DMS114 treated with DMSO at 0.1 percent for 48 hours (cell line): ENCODE data around the gene TSPO2.

Experiments
- DNase-seq: peaks from one replicate; lab custom pipeline; 2025; ENCODE audit not compliant: unreplicated experiment; lab: John Stamatoyannopoulos, UW

TSPO2 gene

GRCh38 chr6:41027241-41027640 lies 15.0 kb upstream of the TSPO2 start:
- DNase-seq, result no peak

GRCh38 chr6:41027799-41028560 lies 14.3 kb upstream of the TSPO2 start:
- DNase-seq, result peak; percentile 76

- no peak for DNase-seq
These were observed 13.5 kb upstream of the TSPO2 start for GRCh38 chr6:41028561-41029412.

GRCh38 chr6:41032830-41033229 lies 9.4 kb upstream of the TSPO2 start:
- no peak for DNase-seq

- no peak for DNase-seq
These were observed 8.5 kb upstream of the TSPO2 start for GRCh38 chr6:41033776-41034175.

GRCh38 chr6:41036186-41036585 lies 6.1 kb upstream of the TSPO2 start:
- DNase-seq, result no peak

GRCh38 chr6:41036601-41037000 lies 5.7 kb upstream of the TSPO2 start:
- no peak for DNase-seq

- DNase-seq, result no peak
These were observed 5.0 kb upstream of the TSPO2 start for GRCh38 chr6:41037107-41037900.

- no peak for DNase-seq
These were observed 4.1 kb upstream of the TSPO2 start for GRCh38 chr6:41038205-41038604.

- no peak for DNase-seq
These were observed 2.9 kb upstream of the TSPO2 start, which contains the start of gene UNC5CL for GRCh38 chr6:41039060-41039998. UNC5CL (minus strand) TSS chr6:41039221; CDS start chr6:41035074, 4,147 bp downstream.

- DNase-seq, result no peak
These were observed 1.9 kb upstream of the TSPO2 start for GRCh38 chr6:41040101-41040939.

GRCh38 chr6:41040940-41041536 lies 1.2 kb upstream of the TSPO2 start:
- DNase-seq, result no peak

GRCh38 chr6:41043151-41043550 lies 884 bp downstream of the TSPO2 start:
- DNase-seq, result no peak

GRCh38 chr6:41045664-41046063 lies 3.4 kb downstream of the TSPO2 start:
- DNase-seq, result no peak

GRCh38 chr6:41046084-41046483 lies 3.8 kb downstream of the TSPO2 start:
- no peak for DNase-seq

- no peak for DNase-seq
These were observed 5.0 kb downstream of the TSPO2 start for GRCh38 chr6:41047306-41047705.

- no peak for DNase-seq
These were observed 5.8 kb downstream of the TSPO2 start for GRCh38 chr6:41047745-41048732.

GRCh38 chr6:41049521-41049920 lies 7.3 kb downstream of the TSPO2 start:
- no peak for DNase-seq
